Spleen (tissue), 7 donors: ENCODE results near the gene NFYC.

ENCODE experiments used
- CTCF ChIP-seq, 11 experiments: fragments of 200-600 bp in 7 of 11; fragments of 450-650 bp in 4 of 11; sonication (generic) in 4 of 11; IDR thresholded peaks in 8 of 11; conservative IDR thresholded peaks in 3 of 11; 1 replicate in 7 of 11; 2 replicates in 4 of 11; pipeline versions ENCODE4 v1.4.0 to v1.8.0; 2016 to 2021; ENCODE audit warnings: antibody characterized with exemption in 11 of 11, inconsistent platforms in 4 of 11, mild to moderate bottlenecking in 1 of 11
- POLR2A ChIP-seq, 3 donors: fragments of 450-650 bp; IDR thresholded peaks; one replicate each; pipeline ENCODE4 v1.5.1; 2017; ENCODE audit warnings: antibody characterized with exemption in 3 of 3, mild to moderate bottlenecking in 1 of 3
- POLR2AphosphoS5 ChIP-seq, 3 donors: sonication (generic); formaldehyde crosslinking; IDR thresholded peaks; one replicate each; pipeline ENCODE4 v1.5.1; 2017; ENCODE audit warnings: antibody characterized with exemption in 3 of 3
- donor health status: DM: no; HTN: no; CAD: no; lungs with moderate emphysema.
- donor health status: DM: no; HTN: no; CAD: no.
- donor health status: DM: no; HTN: no; CAD: no.

GRCh38 chr1:40762144-40762923 is 70.8 kb downstream of the NFYC start:
- TF ChIP-seq CTCF (IDR thresholded peaks at IDR 0.05 in 8 of 11, conservative IDR thresholded peaks at IDR 0.05 in 3 of 11): no peak
- TF ChIP-seq POLR2AphosphoS5 (IDR thresholded peaks at IDR 0.05): no peak
- TF ChIP-seq POLR2A (IDR thresholded peaks at IDR 0.05): no peak
